Lower lobe of right lung (tissue), 2 donors: Measurements from ENCODE around the gene BICD1. TPM values are rescaled to one million over a fixed set of nuclear protein-coding genes. Genes with fewer than 3 reads are reported as not detected.

Experiments
- ATAC-seq, 2 donors: fragments of 200-7000 bp; cut with Tn5 transposase; one replicate each; pipeline ENCODE4 v1.9.1; 2020 to 2022; ENCODE audit warnings: mild to moderate bottlenecking in 2 of 2, moderate library complexity in 2 of 2
- DNase-seq: peaks from one replicate; pipeline ENCODE4 v3.0.0-alpha.2; 2020
- H3K27ac ChIP-seq: fragments of 200-600 bp; one replicate; pipeline ENCODE4 v1.8.0; 2022
- H3K27me3 ChIP-seq: fragments of 200-600 bp; one replicate; pipeline ENCODE4 v1.8.0; 2022; ENCODE audit warnings: low read depth
- H3K36me3 ChIP-seq: fragments of 200-600 bp; one replicate; pipeline ENCODE4 v1.8.0; 2022; ENCODE audit warnings: mild to moderate bottlenecking
- H3K4me1 ChIP-seq: fragments of 200-600 bp; one replicate; pipeline ENCODE4 v1.8.0; 2022
- H3K4me3 ChIP-seq: fragments of 200-600 bp; one replicate; pipeline ENCODE4 v1.8.0; 2022; ENCODE audit warnings: mild to moderate bottlenecking
- H3K9me3 ChIP-seq: fragments of 200-600 bp; one replicate; pipeline ENCODE4 v1.8.0; 2022
- intact Hi-C: fragments of 100-400 bp; cut with DNase I; formaldehyde crosslinking; loops from one replicate; pipeline ENCODE4 v1.11.0; 2022
- total RNA-seq: library from RNA; stranded (reverse); fragmentation: NEBNext Ultra II Directional; extraction: Animal tissue kit (Norgen Biotek cat#: 25700); gene quantifications from one replicate; pipeline ENCODE4 v1.2.1, GENCODE V29; 2021
- TF ChIP-seq, protein P1 (sequence below): fragments of 200-600 bp; IDR thresholded peaks from one replicate; pipeline ENCODE4 v1.8.0; 2022; ENCODE audit warnings: antibody characterized with exemption, mild to moderate bottlenecking
- donor health status: DM: no; HTN: yes; CAD: no; lungs with severe emphysema.

BICD1 gene
- total RNA-seq, 1 donor from 2014 or later: 11.0 TPM

DNA sequence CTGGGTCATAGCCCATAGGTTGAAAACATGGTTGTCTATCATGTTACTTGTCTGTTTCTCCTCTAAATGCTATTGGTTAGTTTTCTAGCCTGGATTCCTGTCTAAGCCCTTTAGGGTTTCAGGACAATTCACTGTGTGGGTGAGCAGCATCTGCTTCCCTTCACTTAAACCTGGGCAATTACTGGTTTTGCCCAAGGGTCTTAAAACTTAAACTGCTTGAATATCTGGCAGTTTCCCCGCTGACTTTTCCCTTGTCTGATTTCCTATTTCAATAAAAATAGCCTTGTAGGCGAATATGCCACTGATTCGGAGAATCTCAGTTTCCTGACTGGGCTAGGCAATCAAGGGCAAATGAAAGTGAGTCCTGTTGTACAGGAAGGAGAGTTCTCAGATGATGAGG is 154.0 kb downstream of the BICD1 start:
- Histone ChIP-seq H3K4me1 (no peaks in the 10 kb centered on the region), H3K27ac (no peak overlapping the region), H3K9me3 (peaks cover 3% of the 10 kb centered on the region), H3K4me3 (no peak overlapping the region), H3K27me3 (no peaks in the 10 kb centered on the region), H3K36me3 (no peaks in the 10 kb centered on the region)
- intact Hi-C loops: no loop called here
- TF ChIP-seq, protein P1, sequence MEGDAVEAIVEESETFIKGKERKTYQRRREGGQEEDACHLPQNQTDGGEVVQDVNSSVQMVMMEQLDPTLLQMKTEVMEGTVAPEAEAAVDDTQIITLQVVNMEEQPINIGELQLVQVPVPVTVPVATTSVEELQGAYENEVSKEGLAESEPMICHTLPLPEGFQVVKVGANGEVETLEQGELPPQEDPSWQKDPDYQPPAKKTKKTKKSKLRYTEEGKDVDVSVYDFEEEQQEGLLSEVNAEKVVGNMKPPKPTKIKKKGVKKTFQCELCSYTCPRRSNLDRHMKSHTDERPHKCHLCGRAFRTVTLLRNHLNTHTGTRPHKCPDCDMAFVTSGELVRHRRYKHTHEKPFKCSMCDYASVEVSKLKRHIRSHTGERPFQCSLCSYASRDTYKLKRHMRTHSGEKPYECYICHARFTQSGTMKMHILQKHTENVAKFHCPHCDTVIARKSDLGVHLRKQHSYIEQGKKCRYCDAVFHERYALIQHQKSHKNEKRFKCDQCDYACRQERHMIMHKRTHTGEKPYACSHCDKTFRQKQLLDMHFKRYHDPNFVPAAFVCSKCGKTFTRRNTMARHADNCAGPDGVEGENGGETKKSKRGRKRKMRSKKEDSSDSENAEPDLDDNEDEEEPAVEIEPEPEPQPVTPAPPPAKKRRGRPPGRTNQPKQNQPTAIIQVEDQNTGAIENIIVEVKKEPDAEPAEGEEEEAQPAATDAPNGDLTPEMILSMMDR: no peak
- no peak for DNase-seq
- no peak for ATAC-seq

DNA sequence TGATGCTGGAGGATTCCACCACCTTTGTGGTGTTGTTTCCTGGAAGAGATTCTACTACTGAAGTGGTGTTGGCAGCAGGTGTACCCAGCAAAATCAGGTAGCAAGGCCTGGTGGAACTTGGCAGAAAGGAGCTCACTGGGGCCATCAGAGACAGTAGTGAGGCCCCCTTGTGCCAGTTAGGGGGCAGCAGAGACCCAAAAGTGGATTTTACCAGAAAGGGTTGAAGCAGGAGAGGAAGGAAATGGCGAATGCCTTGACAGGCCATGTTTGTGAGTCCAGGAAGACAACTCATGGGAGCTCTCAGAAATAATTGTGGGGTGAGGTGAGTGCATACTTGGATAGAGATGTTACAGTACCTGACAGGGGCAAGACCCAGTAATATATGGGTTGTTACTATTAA is 155.0 kb downstream of the BICD1 start:
- no peaks in the 10 kb centered on the region for H3K4me1 ChIP-seq
- intact Hi-C loops: no loop called here
- no peak overlapping the region for H3K27ac ChIP-seq
- H3K27me3 ChIP-seq: no peaks in the 10 kb centered on the region
- ATAC-seq (no peak), DNase-seq (no peak)
- TF ChIP-seq, protein P1: no peak
- peaks cover 3% of the 10 kb centered on the region for H3K9me3 ChIP-seq
- no peaks in the 10 kb centered on the region for H3K36me3 ChIP-seq
- H3K4me3 ChIP-seq: no peak overlapping the region

DNA sequence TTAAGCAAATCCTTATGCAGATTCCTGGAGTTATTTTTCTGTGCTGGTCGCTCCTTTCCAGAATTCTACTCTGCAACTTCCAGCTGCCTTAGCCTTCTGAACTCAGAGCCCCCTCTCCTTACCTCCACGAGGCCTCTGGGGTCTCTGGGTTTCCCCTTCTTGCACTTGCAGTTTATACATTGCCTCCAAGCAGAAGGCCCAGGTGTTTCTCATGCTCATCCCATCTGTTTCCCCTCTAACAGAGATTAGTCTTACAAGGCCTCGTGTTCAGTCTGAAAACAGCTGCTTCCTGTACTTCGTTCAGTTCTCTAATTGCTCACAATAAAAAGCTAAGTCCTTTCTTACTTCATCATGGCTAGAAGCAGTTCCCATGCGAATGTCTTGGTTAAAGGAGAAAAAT is 158.3 kb downstream of the BICD1 start:
- Histone ChIP-seq H3K27me3 (no peaks in the 10 kb centered on the region), H3K4me3 (no peak overlapping the region), H3K9me3 (no peaks in the 10 kb centered on the region), H3K36me3 (no peaks in the 10 kb centered on the region), H3K4me1 (no peaks in the 10 kb centered on the region), H3K27ac (no peak overlapping the region)
- TF ChIP-seq, protein P1: no peak
- intact Hi-C loops: no loop called here
- ATAC-seq: no peak
- no peak for DNase-seq

DNA sequence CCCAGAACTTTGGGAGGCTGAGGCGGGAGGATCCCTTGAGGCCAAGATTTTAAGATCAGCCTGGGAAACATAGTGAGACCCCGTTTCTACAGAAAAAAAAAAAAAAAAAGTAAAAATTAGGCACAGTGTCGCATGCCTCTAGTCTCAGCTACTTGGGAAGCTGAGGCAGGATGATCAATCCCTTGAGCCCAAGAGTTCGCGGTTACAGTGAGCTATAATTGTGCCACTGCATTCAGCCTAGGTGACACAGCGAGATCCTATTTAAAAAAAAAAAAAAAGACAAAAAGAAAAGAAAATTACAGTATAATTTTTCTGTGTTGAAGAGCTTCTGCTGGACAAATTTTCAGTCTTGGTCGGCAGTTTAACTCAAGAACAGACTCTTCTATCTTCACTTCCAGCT is 158.8 kb downstream of the BICD1 start:
- Histone ChIP-seq H3K27ac (no peak overlapping the region), H3K4me1 (no peaks in the 10 kb centered on the region), H3K36me3 (no peaks in the 10 kb centered on the region), H3K4me3 (no peak overlapping the region), H3K27me3 (no peaks in the 10 kb centered on the region), H3K9me3 (no peaks in the 10 kb centered on the region)
- TF ChIP-seq, protein P1: no peak
- intact Hi-C loops: no loop called here
- no peak for DNase-seq
- no peak for ATAC-seq

DNA sequence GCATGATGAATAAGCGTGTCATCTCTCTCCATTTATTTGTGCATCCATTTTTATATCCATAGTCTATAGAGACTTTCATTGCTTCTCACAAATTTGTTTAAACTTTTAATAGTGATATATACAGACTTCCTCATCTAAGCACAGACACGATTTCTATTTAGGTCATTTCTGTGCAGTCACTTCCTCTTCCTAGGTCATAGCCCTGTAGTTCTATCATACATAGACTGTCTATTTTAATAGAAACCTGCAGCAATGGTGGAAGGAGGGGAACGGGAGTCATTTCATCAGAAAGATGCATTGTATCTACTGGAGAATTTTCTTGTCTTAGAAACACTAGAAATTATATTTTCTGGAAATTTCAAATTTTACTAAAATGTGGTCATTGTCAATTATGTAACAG is 159.3 kb downstream of the BICD1 start:
- Histone ChIP-seq H3K27ac (no peak overlapping the region), H3K4me1 (no peaks in the 10 kb centered on the region), H3K9me3 (no peaks in the 10 kb centered on the region), H3K4me3 (no peak overlapping the region), H3K27me3 (no peaks in the 10 kb centered on the region), H3K36me3 (no peaks in the 10 kb centered on the region)
- intact Hi-C loops: no loop called here
- ATAC-seq: peak in 1 of 2 donors; percentile 46
- no peak for DNase-seq
- TF ChIP-seq, protein P1: no peak

DNA sequence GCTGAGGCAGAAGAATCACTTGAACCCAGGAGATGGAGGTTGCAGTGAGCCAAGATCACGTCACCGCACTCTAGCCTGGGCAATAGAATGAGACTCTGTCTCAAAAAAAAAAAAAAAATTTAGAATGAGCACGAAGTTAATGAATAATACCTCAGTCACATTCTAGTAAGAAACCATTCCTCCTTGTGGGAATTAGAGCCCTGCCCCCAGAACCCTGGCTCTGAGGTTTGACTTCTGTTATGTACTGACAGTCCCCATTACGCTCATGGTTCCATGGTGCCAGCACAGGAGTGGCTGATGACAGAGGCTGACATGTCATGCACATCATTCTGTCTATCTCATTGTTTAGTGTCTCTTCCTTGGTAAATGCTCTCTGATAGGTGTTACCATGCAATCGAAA is 160.1 kb downstream of the BICD1 start:
- ATAC-seq (no peak), DNase-seq (no peak)
- Histone ChIP-seq H3K27me3 (no peaks in the 10 kb centered on the region), H3K9me3 (no peaks in the 10 kb centered on the region), H3K4me3 (no peak overlapping the region), H3K27ac (no peak overlapping the region), H3K4me1 (no peaks in the 10 kb centered on the region), H3K36me3 (no peaks in the 10 kb centered on the region)
- intact Hi-C loops: no loop called here
- TF ChIP-seq, protein P1: no peak
